GM12878 (cell line): Measurements from ENCODE around the gene FAM222A.

Experiments
- ASH2L ChIP-seq: fragments of 300-600, 200-600 bp; sonication (generic); IDR thresholded peaks from 2 replicates; pipeline ENCODE4 v1.6.1; 2017; ENCODE audit warnings: low read depth, mild to moderate bottlenecking, borderline replicate concordance
- EZH2 ChIP-seq: IDR thresholded peaks from 2 replicates; pipeline ENCODE4 v1.6.1; 2012; ENCODE audit warnings: low read depth, mild to moderate bottlenecking, control low read depth, inconsistent platforms, low read length, borderline replicate concordance; ENCODE audit not compliant: control insufficient read depth
- POLR2A ChIP-seq: IDR thresholded peaks from 2 replicates; pipeline ENCODE4 v1.6.1; 2011; ENCODE audit warnings: low read depth, mild to moderate bottlenecking, low read length
- ZZZ3 ChIP-seq: IDR thresholded peaks from 2 replicates; pipeline ENCODE4 v1.6.1; 2011; ENCODE audit warnings: low read depth; ENCODE audit not compliant: control insufficient read depth, insufficient read length
- TF ChIP-seq, protein P1 (sequence below): fragments of 450-650 bp; IDR thresholded peaks from 2 replicates; pipeline ENCODE4 v1.6.1; 2017; ENCODE audit warnings: mild to moderate bottlenecking

DNA sequence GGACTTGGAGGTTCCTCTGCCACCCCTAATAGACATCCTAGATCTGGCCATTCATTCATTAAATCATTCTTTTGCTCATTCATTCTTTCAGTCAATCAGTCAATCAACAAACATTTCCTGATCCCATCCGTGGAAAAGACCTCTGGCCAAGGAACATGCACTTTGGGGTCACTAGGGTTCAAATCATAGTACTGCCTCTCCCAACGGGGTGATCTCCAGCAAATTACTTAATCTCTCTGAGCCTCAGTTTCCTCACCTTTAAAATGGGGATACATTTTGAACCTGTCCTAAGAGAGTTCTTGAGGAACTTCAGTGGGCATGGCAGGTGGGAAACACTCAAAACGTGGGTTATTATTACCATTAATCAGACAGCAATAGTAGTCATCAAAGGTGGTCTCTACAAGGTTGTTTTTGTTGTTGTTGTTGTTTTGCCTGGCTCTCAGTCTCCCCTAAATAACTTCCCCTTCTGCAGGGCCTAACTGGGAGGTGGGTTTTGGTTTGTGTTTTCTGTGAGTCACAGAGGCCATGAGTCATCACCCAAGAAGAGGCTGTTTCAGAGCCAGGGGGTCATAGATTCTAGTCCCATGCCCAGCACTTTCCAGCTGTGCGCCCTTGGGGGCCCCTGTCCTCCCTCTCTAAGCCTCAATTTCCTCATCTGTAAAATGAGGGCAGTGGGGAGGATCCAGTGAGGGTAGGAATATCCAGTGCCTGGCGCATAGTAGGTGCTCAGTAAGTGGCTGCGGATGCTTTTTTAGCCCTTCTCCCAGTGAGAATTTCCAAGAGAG, 16.9 kb upstream of the FAM222A start:
- TF ChIP-seq, protein P1, sequence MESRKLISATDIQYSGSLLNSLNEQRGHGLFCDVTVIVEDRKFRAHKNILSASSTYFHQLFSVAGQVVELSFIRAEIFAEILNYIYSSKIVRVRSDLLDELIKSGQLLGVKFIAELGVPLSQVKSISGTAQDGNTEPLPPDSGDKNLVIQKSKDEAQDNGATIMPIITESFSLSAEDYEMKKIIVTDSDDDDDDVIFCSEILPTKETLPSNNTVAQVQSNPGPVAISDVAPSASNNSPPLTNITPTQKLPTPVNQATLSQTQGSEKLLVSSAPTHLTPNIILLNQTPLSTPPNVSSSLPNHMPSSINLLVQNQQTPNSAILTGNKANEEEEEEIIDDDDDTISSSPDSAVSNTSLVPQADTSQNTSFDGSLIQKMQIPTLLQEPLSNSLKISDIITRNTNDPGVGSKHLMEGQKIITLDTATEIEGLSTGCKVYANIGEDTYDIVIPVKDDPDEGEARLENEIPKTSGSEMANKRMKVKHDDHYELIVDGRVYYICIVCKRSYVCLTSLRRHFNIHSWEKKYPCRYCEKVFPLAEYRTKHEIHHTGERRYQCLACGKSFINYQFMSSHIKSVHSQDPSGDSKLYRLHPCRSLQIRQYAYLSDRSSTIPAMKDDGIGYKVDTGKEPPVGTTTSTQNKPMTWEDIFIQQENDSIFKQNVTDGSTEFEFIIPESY: no peak
- no peak for TF ChIP-seq ASH2L
- TF ChIP-seq POLR2A: no peak
- no peak for TF ChIP-seq EZH2
- no peak for TF ChIP-seq ZZZ3
